GM12892 (cell line): ENCODE measurements around the gene HSPA4L.

ENCODE experiments used
- DNase-seq: peaks from one replicate; pipeline ENCODE4 v3.0.0; 2011; ENCODE audit not compliant: insufficient read length
- FAIRE-seq: peaks from 2 replicates; lab custom pipeline; 2011; peaks lifted over from hg19 to GRCh38; lab: Jason Lieb, UNC
- POLR2A ChIP-seq: IDR thresholded peaks from 2 replicates; pipeline ENCODE4 v1.6.1; 2011; ENCODE audit warnings: low read depth, low read length, control low read depth
- POLR2AphosphoS5 ChIP-seq: IDR thresholded peaks from 2 replicates; pipeline ENCODE4 v1.6.1; 2011; ENCODE audit warnings: low read depth, low read length, control low read depth
- TAF1 ChIP-seq: IDR thresholded peaks from 2 replicates; pipeline ENCODE4 v1.6.1; 2011; ENCODE audit warnings: low read depth, mild to moderate bottlenecking, control low read depth, low read length, borderline replicate concordance

Gene HSPA4L

GRCh38 chr4:127849505-127850234 lies 67.5 kb downstream of the HSPA4L start:
- DNase-seq (no peak), FAIRE-seq (peak; percentile 38)
- TF ChIP-seq POLR2AphosphoS5 = no peak
- no peak for TF ChIP-seq POLR2A

- FAIRE-seq = no peak
Measured at GRCh38 chr4:127852661-127853060, 70.5 kb downstream of the HSPA4L start.

GRCh38 chr4:127856196-127856812 lies 74.2 kb downstream of the HSPA4L start:
- peak; percentile 21 for FAIRE-seq
- TF ChIP-seq POLR2AphosphoS5 (no peak), TAF1 (no peak), POLR2A (no peak)
- DNase-seq = no peak

More at GRCh38 chr4:127852661-127853060, 70.5 kb downstream of the HSPA4L start:
- no peak for DNase-seq
- TF ChIP-seq TAF1 (no peak), POLR2A (no peak), POLR2AphosphoS5 (no peak)

- FAIRE-seq (peak; percentile 88), DNase-seq (no peak)
- TF ChIP-seq TAF1 = 0 out of 2 replicates have a peak, but pooled peaks have one; percentile 17
- TF ChIP-seq POLR2A = peak; percentile 80
- peak; percentile 73 for TF ChIP-seq POLR2AphosphoS5
Measured at GRCh38 chr4:127856813-127857447, 74.8 kb downstream of the HSPA4L start.

- TF ChIP-seq TAF1 = no peak
- TF ChIP-seq POLR2A = no peak
- TF ChIP-seq POLR2AphosphoS5 = no peak
- DNase-seq = no peak
- no peak for FAIRE-seq
Measured at GRCh38 chr4:127857641-127858040, 75.5 kb downstream of the HSPA4L start.

GRCh38 chr4:127868196-127868595 lies 86.1 kb downstream of the HSPA4L start:
- no peak for FAIRE-seq
- TF ChIP-seq POLR2AphosphoS5 (no peak), POLR2A (no peak), TAF1 (no peak)
- no peak for DNase-seq

- TF ChIP-seq TAF1 = no peak
- TF ChIP-seq POLR2AphosphoS5 = no peak
- no peak for TF ChIP-seq POLR2A
- FAIRE-seq (no peak), DNase-seq (no peak)
Measured at GRCh38 chr4:127870281-127870680, 88.2 kb downstream of the HSPA4L start.

GRCh38 chr4:127870688-127871087 lies 88.6 kb downstream of the HSPA4L start:
- TF ChIP-seq POLR2AphosphoS5 (no peak), TAF1 (no peak), POLR2A (no peak)
- FAIRE-seq (no peak), DNase-seq (no peak)

GRCh38 chr4:127875791-127876190 lies 93.7 kb downstream of the HSPA4L start:
- DNase-seq (no peak), FAIRE-seq (no peak)
- TF ChIP-seq POLR2AphosphoS5 (no peak), POLR2A (no peak), TAF1 (no peak)

GRCh38 chr4:127880763-127881562 lies 98.8 kb downstream of the HSPA4L start, which contains the start of gene PLK4:
Gene PLK4, plus strand, starts transcription at chr4:127880893. Its CDS starts 242 bp downstream, at chr4:127881135.
- FAIRE-seq (peak; percentile 97), DNase-seq (peak; percentile 74)
- TF ChIP-seq POLR2A (peak; percentile 81; the same call in 1 of the 2 replicates), POLR2AphosphoS5 (peak; percentile 71), TAF1 (peak; percentile 83; the same call in 1 of the 2 replicates)

- TF ChIP-seq TAF1 (no peak), POLR2A (no peak), POLR2AphosphoS5 (no peak)
- FAIRE-seq = no peak
- no peak for DNase-seq
Measured at GRCh38 chr4:127881563-127881864, 99.4 kb downstream of the HSPA4L start.
